H1 (cell line): ENCODE results near the gene USH1G. TPM values are rescaled to one million over a fixed set of nuclear protein-coding genes. Genes with fewer than 3 reads are reported as not detected.

Experiments
- CTCF ChIA-PET: fragments of 300-600 bp; sonication (Branson Sonifier 250); formaldehyde crosslinking; loops from one replicate; lab custom pipeline; 2021; ENCODE audit not compliant: partially characterized antibody; lab: Charles Lee
- POLR2A ChIA-PET: fragments of 300-600 bp; sonication (Branson Sonifier 250); formaldehyde crosslinking; loops from one replicate; lab custom pipeline; 2021; ENCODE audit warnings: inconsistent platforms; ENCODE audit not compliant: partially characterized antibody; lab: Charles Lee
- DNase-seq, 2 experiments: peaks; one replicate each; pipeline versions ENCODE4 v3.0.0 to v3.0.0-alpha.2; 2010 to 2022; ENCODE audit warnings: low spot score in 2 of 2, low read depth in 1 of 2, mixed read lengths in 1 of 2
- FAIRE-seq: peaks from 2 replicates; lab custom pipeline; 2011; peaks lifted over from hg19 to GRCh38; lab: Jason Lieb, UNC
- H2AFZ ChIP-seq: 2 replicates; pipeline ENCODE4 v1.8.1; 2012; ENCODE audit warnings: low read length, inconsistent platforms
- H2AK5ac ChIP-seq: 2 replicates; pipeline ENCODE4 v1.6.1; 2013; ENCODE audit warnings: low read depth, low read length
- H2BK120ac ChIP-seq: replicated peaks from 2 replicates; pipeline ENCODE3; 2013; ENCODE audit warnings: low read depth, low read length, inconsistent platforms
- H2BK12ac ChIP-seq: 2 replicates; pipeline ENCODE4 v1.6.1; 2013; ENCODE audit warnings: low read depth, low read length
- H2BK15ac ChIP-seq: 2 replicates; pipeline ENCODE4 v1.6.1; 2013; ENCODE audit warnings: low read length
- H2BK20ac ChIP-seq: 2 replicates; pipeline ENCODE4 v1.6.1; 2013; ENCODE audit warnings: low read length
- H2BK5ac ChIP-seq: 2 replicates; pipeline ENCODE4 v1.6.1; 2013; ENCODE audit warnings: low read depth, low read length
- H3K14ac ChIP-seq: 2 replicates; pipeline ENCODE4 v1.6.1; 2013; ENCODE audit warnings: inconsistent platforms; ENCODE audit not compliant: insufficient read length
- H3K18ac ChIP-seq: 2 replicates; pipeline ENCODE4 v1.6.1; 2013; ENCODE audit warnings: low read length; ENCODE audit errors: extremely low read depth
- H3K23ac ChIP-seq: 2 replicates; pipeline ENCODE4 v1.6.1; 2013; ENCODE audit warnings: inconsistent platforms; ENCODE audit not compliant: insufficient read length
- H3K23me2 ChIP-seq: 2 replicates; pipeline ENCODE4 v1.6.1; 2013; ENCODE audit warnings: low read depth, low read length
- H3K27ac ChIP-seq: 2 replicates; pipeline ENCODE4 v1.6.1; 2011; ENCODE audit warnings: low read depth, low read length, inconsistent platforms
- H3K27me3 ChIP-seq, 4 experiments: replicated peaks in 1 of 4; 1 replicate in 1 of 4; 2 replicates in 3 of 4; pipeline versions ENCODE4 v1.6.1 to v1.8.1; 2011 to 2013; ENCODE audit warnings: low read length in 3 of 4, mild to moderate bottlenecking in 3 of 4, inconsistent platforms in 2 of 4, mixed read lengths in 2 of 4, moderate library complexity in 1 of 4; ENCODE audit not compliant: control insufficient read depth in 3 of 4, insufficient read depth in 3 of 4; ENCODE audit errors: extremely low read depth in 1 of 4
- H3K36me3 ChIP-seq, 4 experiments: 2 replicates each; pipeline versions ENCODE4 v1.6.1 to v1.8.1; 2011 to 2013; ENCODE audit warnings: mild to moderate bottlenecking in 4 of 4, low read length in 3 of 4, moderate library complexity in 2 of 4, control low read depth in 1 of 4, inconsistent platforms in 1 of 4; ENCODE audit not compliant: insufficient read depth in 4 of 4, control insufficient read depth in 2 of 4
- H3K4ac ChIP-seq: replicated peaks from 2 replicates; pipeline ENCODE3; 2013; ENCODE audit warnings: low read length, low read depth, mixed read lengths, inconsistent platforms; ENCODE audit not compliant: insufficient read length
- H3K4me1 ChIP-seq, 4 experiments: replicated peaks in 1 of 4; 1 replicate in 1 of 4; 2 replicates in 3 of 4; pipeline versions ENCODE4 v1.6.1 to v1.8.1; 2011 to 2013; ENCODE audit warnings: low read length in 3 of 4, inconsistent platforms in 2 of 4, mixed read lengths in 1 of 4; ENCODE audit not compliant: insufficient read depth in 4 of 4, control insufficient read depth in 3 of 4
- H3K4me2 ChIP-seq, 2 experiments: 2 replicates each; pipeline versions ENCODE4 v1.6.1 to v1.8.1; 2011 to 2013; ENCODE audit warnings: low read depth in 2 of 2, low read length in 2 of 2, control low read depth in 1 of 2, inconsistent platforms in 1 of 2, mild to moderate bottlenecking in 1 of 2; ENCODE audit not compliant: insufficient read depth in 1 of 2
- H3K4me3 ChIP-seq, 4 experiments: fragments of 200-600, 300-600 bp in 1 of 4; sonication (generic), shearing (Covaris generic), sonication (Bioruptor Twin) in 1 of 4; 2 replicates each; pipeline versions ENCODE4 v1.5.1 to v1.8.1; 2011 to 2016; ENCODE audit warnings: low read length in 4 of 4, low read depth in 3 of 4, control low read depth in 2 of 4, inconsistent platforms in 2 of 4, mild to moderate bottlenecking in 2 of 4, mixed read lengths in 1 of 4, moderate library complexity in 1 of 4; ENCODE audit not compliant: insufficient read depth in 2 of 4; ENCODE audit errors: extremely low read depth in 1 of 4
- H3K56ac ChIP-seq: replicated peaks from 2 replicates; pipeline ENCODE3; 2013; ENCODE audit warnings: low read depth, mild to moderate bottlenecking, mixed read lengths, low read length, inconsistent platforms; ENCODE audit not compliant: insufficient read length
- H3K79me1 ChIP-seq: 2 replicates; pipeline ENCODE4 v1.6.1; 2013; ENCODE audit warnings: low read depth, low read length, control low read depth
- H3K79me2 ChIP-seq, 2 experiments: 2 replicates each; pipeline versions ENCODE4 v1.6.1 to v1.8.1; 2012 to 2013; ENCODE audit warnings: low read length in 2 of 2, mild to moderate bottlenecking in 2 of 2, inconsistent platforms in 1 of 2; ENCODE audit not compliant: insufficient read depth in 2 of 2, control insufficient read depth in 1 of 2
- H3K9ac ChIP-seq, 4 experiments: replicated peaks in 1 of 4; 1 replicate in 1 of 4; 2 replicates in 3 of 4; pipeline versions ENCODE4 v1.6.1 to v1.8.1; 2011 to 2013; ENCODE audit warnings: low read depth in 3 of 4, low read length in 3 of 4, control low read depth in 2 of 4, mild to moderate bottlenecking in 2 of 4, moderate library complexity in 2 of 4, inconsistent platforms in 1 of 4; ENCODE audit errors: extremely low read depth in 1 of 4
- H3K9me3 ChIP-seq, 2 experiments: 2 replicates each; pipeline versions ENCODE4 v1.6.1 to v1.8.1; 2012 to 2013; ENCODE audit warnings: mild to moderate bottlenecking in 2 of 2, moderate library complexity in 2 of 2, control low read depth in 1 of 2, inconsistent platforms in 1 of 2, low read depth in 1 of 2, low read length in 1 of 2, mixed read lengths in 1 of 2; ENCODE audit not compliant: insufficient read depth in 2 of 2
- H4K20me1 ChIP-seq, 2 experiments: replicated peaks in 1 of 2; 2 replicates each; pipeline versions ENCODE3 to v1.8.1; 2011 to 2013; ENCODE audit warnings: inconsistent platforms in 2 of 2, low read length in 2 of 2, mild to moderate bottlenecking in 1 of 2; ENCODE audit not compliant: insufficient read depth in 2 of 2, control insufficient read depth in 1 of 2
- H4K5ac ChIP-seq: 2 replicates; pipeline ENCODE4 v1.6.1; 2013; ENCODE audit warnings: low read length, low read depth, mixed read lengths, inconsistent platforms; ENCODE audit not compliant: insufficient read length
- H4K8ac ChIP-seq: 2 replicates; pipeline ENCODE4 v1.8.0; 2013; ENCODE audit warnings: mild to moderate bottlenecking, moderate library complexity, low read length, inconsistent platforms; ENCODE audit not compliant: insufficient read depth; ENCODE audit errors: extremely low read depth
- H4K91ac ChIP-seq: replicated peaks from 2 replicates; pipeline ENCODE3; 2013; ENCODE audit warnings: low read length, mixed read lengths, inconsistent platforms; ENCODE audit not compliant: insufficient read length
- ASH2L ChIP-seq: fragments of 200-600, 300-600 bp; sonication (generic); IDR thresholded peaks from one replicate; pipeline ENCODE4 v1.7.1; 2017; ENCODE audit warnings: low read length
- CEBPB ChIP-seq: IDR thresholded peaks from 2 replicates; pipeline ENCODE4 v1.6.1; 2012; ENCODE audit warnings: low read depth, low read length
- EGR1 ChIP-seq: IDR thresholded peaks from 2 replicates; pipeline ENCODE4 v1.6.1; 2011; ENCODE audit warnings: low read depth, low read length, borderline replicate concordance
- EP300 ChIP-seq, 2 experiments: IDR thresholded peaks; 1 replicate in 1 of 2; 2 replicates in 1 of 2; pipeline ENCODE4 v1.6.1; 2011 to 2012; ENCODE audit warnings: low read depth in 2 of 2, low read length in 2 of 2, mild to moderate bottlenecking in 2 of 2, borderline replicate concordance in 1 of 2, inconsistent platforms in 1 of 2, moderate library complexity in 1 of 2
- HDAC6 ChIP-seq: IDR thresholded peaks from one replicate; pipeline ENCODE4 v1.7.1; 2012; ENCODE audit warnings: low read depth, mild to moderate bottlenecking, inconsistent platforms, low read length, moderate library complexity
- JUN ChIP-seq: IDR thresholded peaks from 2 replicates; pipeline ENCODE4 v1.6.1; 2011; ENCODE audit warnings: low read depth, mild to moderate bottlenecking, improper control_type of control experiment, low read length
- KDM4A ChIP-seq: IDR thresholded peaks from one replicate; pipeline ENCODE4 v1.7.1; 2012; ENCODE audit warnings: low read depth, mild to moderate bottlenecking, moderate library complexity, low read length, inconsistent platforms; ENCODE audit not compliant: severe bottlenecking
- PHF8 ChIP-seq: fragments of 200-600 bp; sonication (generic); conservative IDR thresholded peaks from 2 replicates; pipeline ENCODE4 v1.7.1; 2012; ENCODE audit warnings: low read depth, mild to moderate bottlenecking, inconsistent platforms, low read length, moderate library complexity
- RBBP5 ChIP-seq: IDR thresholded peaks from 2 replicates; pipeline ENCODE4 v1.7.1; 2012; ENCODE audit warnings: low read depth, mild to moderate bottlenecking, inconsistent platforms, low read length, moderate library complexity, borderline replicate concordance
- SP1 ChIP-seq: IDR thresholded peaks from 2 replicates; pipeline ENCODE4 v1.6.1; 2011; ENCODE audit warnings: low read depth, low read length
- TAF1 ChIP-seq: IDR thresholded peaks from 2 replicates; pipeline ENCODE4 v1.6.1; 2011; ENCODE audit warnings: mild to moderate bottlenecking, low read depth, low read length
- WGBS, 2 experiments: shearing (Covaris generic) in 1 of 2; methylation state at CpG; one replicate each; pipeline versions ENCODE4 v1.1.6 to v1.1.7; 2013 to 2015; ENCODE audit warnings: low lambda C conversion rate in 2 of 2, mixed read lengths in 2 of 2, inconsistent platforms in 1 of 2, low coverage in 1 of 2, missing lambda C conversion rate in 1 of 2; ENCODE audit not compliant: insufficient replicate concordance in 2 of 2, insufficient coverage in 1 of 2, insufficient read length in 1 of 2; ENCODE audit errors: extremely low coverage in 1 of 2, missing lambda C conversion rate in 1 of 2; 5-methylcytosine and 5-hydroxymethylcytosine counted together
- polyA plus RNA-seq, 7 experiments: library from polyadenylated mRNA; depleted of rRNA in 3 of 7; stranded (reverse) in 5 of 7; unstranded in 2 of 7; fragments of >200 nt in 5 of 7; fragments of 200-250 nt in 2 of 7; gene quantifications; 1 replicate in 5 of 7; 2 replicates in 1 of 7; 4 replicates in 1 of 7; pipeline versions ENCODE4 v1.2.1 to v1.2.3, GENCODE V29; 2011 to 2013; ENCODE audit warnings: missing spikeins in 2 of 7, mixed read lengths in 2 of 7
- total RNA-seq: library from RNA; stranded (reverse); fragmentation: NEBNext Ultra II Directional; extraction: Animal tissue kit (Norgen Biotek cat#: 25700); gene quantifications from 2 replicates; pipeline ENCODE4 v1.2.1, GENCODE V29; 2021

USH1G gene
- total and polyA plus RNA-seq, 2 of the 8 experiments (the other 6 are each of a cell fraction or from before 2014, with no cell fraction given), result 1.6 to 4.3 TPM

GRCh38 chr17:74972107-74972972 lies 49.3 kb upstream of the USH1G start, which contains the start of gene HID1:
TSS of gene HID1 (minus strand) at chr17:74972759. CDS start at chr17:74972656, 103 bp downstream.
- no peak within 1 kb of the TSS for H3K27ac ChIP-seq
- ChIA-PET CTCF (interaction anchor here (0.6 to 19.8 kb wide), 11 partner anchors 10 to 200 kb away, joined by 3 to 345 read pairs (median 7); partner anchors contain the start of gene MRPL58), POLR2A (interaction anchor here (0.9 to 6.5 kb wide), 14 partner anchors 8 to 74 kb away, joined by 3 to 48 read pairs (median 3); partner anchors contain the start of genes ATP5PD, CDR2L and MRPL58)
- H2BK12ac ChIP-seq, result no peak within 1 kb of the TSS; the same call in 1 of the 2 replicates
- H3K9me3 ChIP-seq, result no peaks in the 10 kb centered on the region
- peak within 1 kb of the TSS; percentile 62 to 92 (median 62) for H3K4me3 ChIP-seq
- H3K4me1 ChIP-seq, result peaks cover 0 to 15% (median 9%) of the 10 kb centered on the region in 4 experiments; a peak in 6 of 7 replicates
- H2AFZ ChIP-seq, result peak within 1 kb of the TSS; percentile 89; the same call in 1 of the 2 replicates
- no peak within 1 kb of the TSS for H2BK120ac ChIP-seq
- H3K4ac ChIP-seq, result no peak within 1 kb of the TSS
- H2BK5ac ChIP-seq, result no peak within 1 kb of the TSS
- no peak within 1 kb of the TSS for H4K91ac ChIP-seq
- no peaks in the 10 kb centered on the region for H3K79me1 ChIP-seq
- H2BK20ac ChIP-seq, result no peak within 1 kb of the TSS
- DNase-seq, result peak in 1 of 2 experiments; percentile 91
- no peak within 1 kb of the TSS for H3K23ac ChIP-seq
- H3K9ac ChIP-seq, result peak within 1 kb of the TSS in 1 of 4 experiments; percentile 43; a peak in 2 of 7 replicates
- H2AK5ac ChIP-seq, result no peak within 1 kb of the TSS
- H3K27me3 ChIP-seq, result peaks cover 17 to 43% (median 37%) of the 10 kb centered on the region in 4 experiments
- no peaks in the 10 kb centered on the region for H3K79me2 ChIP-seq
- FAIRE-seq, result no peak
- WGBS, 2 experiments, result 5% methylated on average over 21 of the region's 95 CpGs; no CpG with 5 or more reads in 1 of the 2 experiments
- no peak within 1 kb of the TSS for H3K56ac ChIP-seq
- H4K20me1 ChIP-seq, result no peaks in the 10 kb centered on the region
- no peak within 1 kb of the TSS for H3K14ac ChIP-seq
- H3K36me3 ChIP-seq, result no peaks in the 10 kb centered on the region
- peak within 1 kb of the TSS; percentile 84 to 87 for H3K4me2 ChIP-seq
- peak within 1 kb of the TSS; percentile 46 for H2BK15ac ChIP-seq
- peak within 1 kb of the TSS; percentile 48 for H3K18ac ChIP-seq
- peaks cover 10% of the 10 kb centered on the region; the same call in 1 of the 2 replicates for H3K23me2 ChIP-seq
- H4K5ac ChIP-seq, result peak within 1 kb of the TSS; percentile 6
- no peak for TF ChIP-seq CEBPB
- 0 out of 2 replicates have a peak, but pooled peaks have one; percentile 17 for TF ChIP-seq SP1
- peak; percentile 47; the same call in 1 of the 2 replicates for TF ChIP-seq PHF8
- peak; percentile 32 for TF ChIP-seq ASH2L
- 0 out of 2 replicates have a peak, but pooled peaks have one; percentile 31 for TF ChIP-seq TAF1
- peak; percentile 34; the same call in 1 of the 2 replicates for TF ChIP-seq RBBP5
- no peak for TF ChIP-seq HDAC6
- TF ChIP-seq KDM4A, result peak; percentile 61
- no peak for TF ChIP-seq EP300 (IDR thresholded peaks at IDR 0.05; ENCODE audit: borderline replicate concordance in 1 of 2, low read depth in 2 of 2, low read length in 2 of 2)
- peak; percentile 28; the same call in 1 of the 2 replicates for TF ChIP-seq EGR1
- no peak for TF ChIP-seq JUN
- peak within 1 kb of the TSS; percentile 14; the same call in 1 of the 2 replicates for H4K8ac ChIP-seq
